GM12878 (cell line): ENCODE data around the gene ZSWIM2. TPM values are rescaled to one million over a fixed set of nuclear protein-coding genes. Genes with fewer than 3 reads are reported as not detected.

ENCODE experiments used
- ATAC-seq: fragments of 200-7000 bp; cut with Tn5 transposase; 3 replicates; pipeline ENCODE4 v1.9.1; 2020; ENCODE audit warnings: mild to moderate bottlenecking, moderate library complexity
- BruUV-seq: library from RNA; stranded (reverse); fragments of 400-500 nt; replicated peaks from 2 replicates; lab custom pipeline; 2021; lab: Mats Ljungman, UMichigan
- CTCF ChIA-PET: fragments of 300-600 bp; sonication (Branson Sonifier 250); formaldehyde crosslinking; extraction: SDS; loops from one replicate; lab custom pipeline; 2021; ENCODE audit warnings: inconsistent platforms; lab: Yijun Ruan, JAX
- POLR2A ChIA-PET: fragments of 350-600 bp; formaldehyde crosslinking; extraction: SDS; loops from one replicate; lab custom pipeline; 2021; ENCODE audit warnings: inconsistent platforms; lab: Charles Lee
- RAD21 ChIA-PET: fragments of 300-600 bp; sonication (Branson Sonifier 250); formaldehyde crosslinking; loops from one replicate; lab custom pipeline; 2023; ENCODE audit warnings: antibody characterized with exemption; ENCODE audit not compliant: unreplicated experiment; lab: Charles Lee
- SMC1A ChIA-PET: fragments of 300-600 bp; sonication (Branson Sonifier 250); formaldehyde crosslinking; loops from one replicate; lab custom pipeline; 2023; ENCODE audit not compliant: unreplicated experiment, uncharacterized antibody; lab: Charles Lee
- DNase-seq: peaks from one replicate; pipeline ENCODE4 v3.0.0-alpha.2; 2011; ENCODE audit warnings: low read depth, low spot score
- FAIRE-seq: peaks from 3 replicates; lab custom pipeline; 2011; peaks lifted over from hg19 to GRCh38; lab: Jason Lieb, UNC
- H2AFZ ChIP-seq: 2 replicates; pipeline ENCODE4 v1.6.0; 2011; ENCODE audit warnings: low read depth, low read length, control low read depth; ENCODE audit not compliant: control insufficient read depth
- H3K27ac ChIP-seq: 2 replicates; pipeline ENCODE4 v1.5.1; 2011; ENCODE audit warnings: control low read depth; ENCODE audit not compliant: control insufficient read depth, insufficient read depth
- H3K27me3 ChIP-seq, 2 experiments: replicated peaks in 1 of 2; 2 replicates each; pipeline versions ENCODE4 v1.6.0 to v1.6.1; 2011; ENCODE audit warnings: low read length in 1 of 2; ENCODE audit not compliant: control insufficient read depth in 2 of 2, insufficient read depth in 2 of 2
- H3K36me3 ChIP-seq, 2 experiments: 2 replicates each; pipeline ENCODE4 v1.5.1; 2011; ENCODE audit warnings: low read length in 1 of 2; ENCODE audit not compliant: control insufficient read depth in 2 of 2, insufficient read depth in 2 of 2
- H3K4me1 ChIP-seq: 2 replicates; pipeline ENCODE4 v1.6.1; 2011; ENCODE audit warnings: mild to moderate bottlenecking, low read length, moderate library complexity, mixed read lengths; ENCODE audit not compliant: control insufficient read depth, insufficient read depth
- H3K4me2 ChIP-seq: 2 replicates; pipeline ENCODE4 v1.6.0; 2011; ENCODE audit warnings: control low read depth; ENCODE audit not compliant: control insufficient read depth, insufficient read depth
- H3K4me3 ChIP-seq: fragments of 200-600 bp; sonication (generic); 2 replicates; pipeline ENCODE4 v1.5.1; 2016
- H3K79me2 ChIP-seq: 2 replicates; pipeline ENCODE4 v1.6.0; 2011; ENCODE audit warnings: low read length; ENCODE audit not compliant: control insufficient read depth, insufficient read depth
- H3K9ac ChIP-seq: 2 replicates; pipeline ENCODE4 v1.8.0; 2011; ENCODE audit warnings: low read length, control low read depth, mixed read lengths; ENCODE audit not compliant: control insufficient read depth, insufficient read depth
- H3K9me3 ChIP-seq: replicated peaks from 3 replicates; pipeline ENCODE4 v1.5.1; 2011; ENCODE audit warnings: mild to moderate bottlenecking, low read length; ENCODE audit not compliant: control insufficient read depth, insufficient read depth
- H4K20me1 ChIP-seq: 2 replicates; pipeline ENCODE4 v1.6.0; 2011; ENCODE audit not compliant: control insufficient read depth, insufficient read depth
- EP300 ChIP-seq, 2 experiments: fragments of 150-350 bp in 1 of 2; IDR thresholded peaks; 2 replicates each; pipeline ENCODE4 v1.6.1; 2011 to 2012; ENCODE audit warnings: low read depth in 2 of 2, low read length in 2 of 2, borderline replicate concordance in 1 of 2, improper control_type of control experiment in 1 of 2, inconsistent platforms in 1 of 2; ENCODE audit not compliant: control insufficient read depth in 1 of 2
- FOXM1 ChIP-seq: IDR thresholded peaks from 2 replicates; pipeline ENCODE4 v1.6.1; 2012; ENCODE audit warnings: low read depth, mild to moderate bottlenecking, inconsistent platforms, low read length, moderate library complexity
- IKZF1 ChIP-seq: fragments of 450-650 bp; conservative IDR thresholded peaks from 2 replicates; pipeline ENCODE4 v1.6.1; 2017; ENCODE audit warnings: antibody characterized with exemption, mild to moderate bottlenecking
- JUND ChIP-seq: IDR thresholded peaks from 2 replicates; pipeline ENCODE4 v1.6.1; 2012; ENCODE audit warnings: low read depth, mild to moderate bottlenecking, low read length, improper control_type of control experiment, moderate library complexity
- NR2C1 ChIP-seq: fragments of 450-650 bp; IDR thresholded peaks from 2 replicates; pipeline ENCODE4 v1.6.1; 2017; ENCODE audit warnings: antibody characterized with exemption, mild to moderate bottlenecking, moderate library complexity
- NRF1 ChIP-seq: conservative IDR thresholded peaks from 2 replicates; pipeline ENCODE4 v1.6.1; 2011; ENCODE audit warnings: mild to moderate bottlenecking, low read depth, low read length, improper control_type of control experiment
- RBBP5 ChIP-seq: fragments of 200-600 bp; sonication (generic); conservative IDR thresholded peaks from 2 replicates; pipeline ENCODE4 v1.6.1; 2016
- SPI1 ChIP-seq: IDR thresholded peaks from 2 replicates; pipeline ENCODE4 v1.6.1; 2011; ENCODE audit warnings: low read depth, mild to moderate bottlenecking, low read length, moderate library complexity, borderline replicate concordance; ENCODE audit not compliant: insufficient read depth
- WGBS: methylation state at CpG from one replicate; pipeline ENCODE4 v1.1.6; 2016; ENCODE audit warnings: low lambda C conversion rate; ENCODE audit not compliant: insufficient replicate concordance, insufficient coverage; ENCODE audit errors: missing lambda C conversion rate; 5-methylcytosine and 5-hydroxymethylcytosine counted together
- in situ Hi-C: fragments of 300-500 bp; cut with MboI; formaldehyde crosslinking; loops from 9 replicates; pipeline ENCODE4 v1.14.3; 2018; ENCODE audit warnings: mixed read lengths
- intact Hi-C: fragments of 100-400 bp; cut with micrococcal nuclease; formaldehyde crosslinking; loops from one replicate; pipeline ENCODE4 v1.14.2; 2022; ENCODE audit not compliant: unreplicated experiment
- polyA plus RNA-seq, 11 experiments: library from polyadenylated mRNA; depleted of rRNA in 4 of 11; unstranded in 6 of 11; stranded (reverse) in 5 of 11; fragments of >200 nt; fragmentation: Nextera tagmentation in 4 of 11; fragmentation: Illumina TruSeq in 1 of 11; extraction: Ambion mirVana in 4 of 11; extraction: Trizol in 1 of 11; gene quantifications; 1 replicate in 1 of 11; 2 replicates in 10 of 11; pipeline versions ENCODE4 v1.2.1 to v1.2.3, GENCODE V29; 2011 to 2016; ENCODE audit warnings: inconsistent platforms in 2 of 11, missing spikeins in 2 of 11, low read depth in 1 of 11
- total RNA-seq, 4 experiments: library from RNA; depleted of rRNA in 3 of 4; stranded (reverse); fragments of >200 nt in 3 of 4; fragmentation: Illumina TruSeq in 1 of 4; extraction: Trizol in 1 of 4; gene quantifications; 2 replicates each; pipeline versions ENCODE4 v1.2.1 to v1.2.3, GENCODE V29; 2013 to 2021
- TF ChIP-seq, protein P1 (sequence below): fragments of 450-650 bp; IDR thresholded peaks from 2 replicates; pipeline ENCODE4 v1.6.1; 2017; ENCODE audit warnings: mild to moderate bottlenecking, low read depth, inconsistent platforms; ENCODE audit not compliant: poor library complexity, severe bottlenecking
- TF ChIP-seq, protein P2 (sequence below): fragments of 450-650 bp; IDR thresholded peaks from 2 replicates; pipeline ENCODE4 v1.6.1; 2017; ENCODE audit warnings: mild to moderate bottlenecking, moderate library complexity
- TF ChIP-seq, protein P3 (sequence below): IDR thresholded peaks from 2 replicates; pipeline ENCODE4 v1.6.1; 2012; ENCODE audit warnings: low read length, inconsistent platforms

Gene ZSWIM2
- total and polyA plus RNA-seq, 10 of the 15 experiments (the other 5 are each of a cell fraction or from before 2014, with no cell fraction given), result not detected

DNA sequence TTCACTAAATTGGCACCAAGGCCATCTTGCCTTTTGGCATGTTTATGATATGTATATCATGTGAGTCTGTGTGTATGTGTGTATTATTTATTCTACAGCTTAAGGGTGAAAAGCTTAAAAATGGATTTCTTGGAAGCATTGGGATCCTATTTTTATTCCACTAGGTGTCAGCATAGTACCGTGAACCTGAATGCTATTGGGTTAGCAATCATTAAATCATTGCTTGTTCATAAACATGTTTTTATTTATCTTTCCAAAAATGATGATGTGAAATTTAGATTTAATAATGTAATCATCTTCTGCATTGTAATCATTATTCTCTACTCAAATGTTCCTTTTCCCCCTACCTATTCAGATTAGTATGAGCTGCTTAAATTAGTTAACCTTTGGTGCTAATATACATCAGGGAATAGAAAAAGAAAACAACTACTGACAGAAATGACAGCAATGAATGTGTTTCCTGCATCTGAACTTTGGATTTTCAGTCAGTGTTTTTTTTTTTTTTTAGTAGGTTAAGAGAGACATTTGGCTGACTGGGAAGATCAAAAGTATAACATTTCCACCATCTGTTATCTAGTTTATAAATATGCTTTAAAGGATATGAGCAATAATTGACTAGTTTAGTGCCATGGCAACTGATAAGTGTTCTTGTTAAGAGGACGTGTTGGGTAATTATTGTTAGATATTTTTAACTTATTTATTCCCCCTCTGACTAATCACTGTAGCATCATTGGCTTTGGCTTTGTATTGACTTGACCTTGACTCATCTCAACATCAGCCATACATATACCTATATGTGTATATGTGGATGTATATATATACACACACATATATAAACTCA, 14.1 kb upstream of the ZSWIM2 start:
- no peak overlapping the region for H2AFZ ChIP-seq
- intact Hi-C loops (loop anchor here (1.0 to 5.0 kb wide), 6 partner anchors 39 to 1649 kb away; no protein-coding TSS in a partner anchor), in situ Hi-C loops (loop anchor here (5.0 to 25.0 kb wide), 2 partner anchors 584 to 974 kb away; partner anchors contain the start of gene CALCRL)
- no peaks in the 10 kb centered on the region for H3K9me3 ChIP-seq
- H3K27ac ChIP-seq, result no peak overlapping the region
- H3K9ac ChIP-seq, result no peak overlapping the region
- RAD21 ChIA-PET, result interaction anchor here (0.7 to 5.9 kb wide), 44 partner anchors 8 to 981 kb away, joined by 3 to 97 read pairs (median 4); partner anchors contain the start of gene CALCRL
- no peak overlapping the region for H3K4me3 ChIP-seq
- no peaks in the 10 kb centered on the region for H3K79me2 ChIP-seq
- WGBS, result 0% methylated on average over 2 of the region's 2 CpGs
- SMC1A ChIA-PET, result interaction anchor here (0.5 to 3.3 kb wide), 45 partner anchors 8 to 717 kb away, joined by 3 to 58 read pairs (median 5); partner anchors contain the start of gene CALCRL
- H3K4me2 ChIP-seq, result no peak overlapping the region
- H4K20me1 ChIP-seq, result no peaks in the 10 kb centered on the region
- H3K4me1 ChIP-seq, result no peaks in the 10 kb centered on the region
- no peak for FAIRE-seq
- POLR2A ChIA-PET, result interaction anchor here (1.1 kb wide), 1 partner anchor 585 kb away, joined by 6 read pairs; the partner anchor contains the start of gene CALCRL
- CTCF ChIA-PET, result interaction anchor here (0.6 to 7.6 kb wide), 50 partner anchors 9 to 982 kb away, joined by 3 to 103 read pairs (median 4); partner anchors contain the start of genes CALCRL and ZSWIM2
- H3K27me3 ChIP-seq, result no peaks in the 10 kb centered on the region
- no TSS peak for BruUV-seq
- H3K36me3 ChIP-seq, result no peaks in the 10 kb centered on the region
- no peak for DNase-seq
- peak; percentile 79 for ATAC-seq
- no peak for TF ChIP-seq IKZF1
- TF ChIP-seq SPI1, result no peak
- TF ChIP-seq EP300 (IDR thresholded peaks at IDR 0.05; ENCODE audit: borderline replicate concordance in 1 of 2, control insufficient read depth in 1 of 2, low read depth in 2 of 2, low read length in 2 of 2), result no peak
- no peak for TF ChIP-seq FOXM1
- TF ChIP-seq, protein P1, sequence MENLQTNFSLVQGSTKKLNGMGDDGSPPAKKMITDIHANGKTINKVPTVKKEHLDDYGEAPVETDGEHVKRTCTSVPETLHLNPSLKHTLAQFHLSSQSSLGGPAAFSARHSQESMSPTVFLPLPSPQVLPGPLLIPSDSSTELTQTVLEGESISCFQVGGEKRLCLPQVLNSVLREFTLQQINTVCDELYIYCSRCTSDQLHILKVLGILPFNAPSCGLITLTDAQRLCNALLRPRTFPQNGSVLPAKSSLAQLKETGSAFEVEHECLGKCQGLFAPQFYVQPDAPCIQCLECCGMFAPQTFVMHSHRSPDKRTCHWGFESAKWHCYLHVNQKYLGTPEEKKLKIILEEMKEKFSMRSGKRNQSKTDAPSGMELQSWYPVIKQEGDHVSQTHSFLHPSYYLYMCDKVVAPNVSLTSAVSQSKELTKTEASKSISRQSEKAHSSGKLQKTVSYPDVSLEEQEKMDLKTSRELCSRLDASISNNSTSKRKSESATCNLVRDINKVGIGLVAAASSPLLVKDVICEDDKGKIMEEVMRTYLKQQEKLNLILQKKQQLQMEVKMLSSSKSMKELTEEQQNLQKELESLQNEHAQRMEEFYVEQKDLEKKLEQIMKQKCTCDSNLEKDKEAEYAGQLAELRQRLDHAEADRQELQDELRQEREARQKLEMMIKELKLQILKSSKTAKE, result peak; percentile 40
- no peak for TF ChIP-seq RBBP5
- no peak for TF ChIP-seq JUND
- TF ChIP-seq, protein P2, sequence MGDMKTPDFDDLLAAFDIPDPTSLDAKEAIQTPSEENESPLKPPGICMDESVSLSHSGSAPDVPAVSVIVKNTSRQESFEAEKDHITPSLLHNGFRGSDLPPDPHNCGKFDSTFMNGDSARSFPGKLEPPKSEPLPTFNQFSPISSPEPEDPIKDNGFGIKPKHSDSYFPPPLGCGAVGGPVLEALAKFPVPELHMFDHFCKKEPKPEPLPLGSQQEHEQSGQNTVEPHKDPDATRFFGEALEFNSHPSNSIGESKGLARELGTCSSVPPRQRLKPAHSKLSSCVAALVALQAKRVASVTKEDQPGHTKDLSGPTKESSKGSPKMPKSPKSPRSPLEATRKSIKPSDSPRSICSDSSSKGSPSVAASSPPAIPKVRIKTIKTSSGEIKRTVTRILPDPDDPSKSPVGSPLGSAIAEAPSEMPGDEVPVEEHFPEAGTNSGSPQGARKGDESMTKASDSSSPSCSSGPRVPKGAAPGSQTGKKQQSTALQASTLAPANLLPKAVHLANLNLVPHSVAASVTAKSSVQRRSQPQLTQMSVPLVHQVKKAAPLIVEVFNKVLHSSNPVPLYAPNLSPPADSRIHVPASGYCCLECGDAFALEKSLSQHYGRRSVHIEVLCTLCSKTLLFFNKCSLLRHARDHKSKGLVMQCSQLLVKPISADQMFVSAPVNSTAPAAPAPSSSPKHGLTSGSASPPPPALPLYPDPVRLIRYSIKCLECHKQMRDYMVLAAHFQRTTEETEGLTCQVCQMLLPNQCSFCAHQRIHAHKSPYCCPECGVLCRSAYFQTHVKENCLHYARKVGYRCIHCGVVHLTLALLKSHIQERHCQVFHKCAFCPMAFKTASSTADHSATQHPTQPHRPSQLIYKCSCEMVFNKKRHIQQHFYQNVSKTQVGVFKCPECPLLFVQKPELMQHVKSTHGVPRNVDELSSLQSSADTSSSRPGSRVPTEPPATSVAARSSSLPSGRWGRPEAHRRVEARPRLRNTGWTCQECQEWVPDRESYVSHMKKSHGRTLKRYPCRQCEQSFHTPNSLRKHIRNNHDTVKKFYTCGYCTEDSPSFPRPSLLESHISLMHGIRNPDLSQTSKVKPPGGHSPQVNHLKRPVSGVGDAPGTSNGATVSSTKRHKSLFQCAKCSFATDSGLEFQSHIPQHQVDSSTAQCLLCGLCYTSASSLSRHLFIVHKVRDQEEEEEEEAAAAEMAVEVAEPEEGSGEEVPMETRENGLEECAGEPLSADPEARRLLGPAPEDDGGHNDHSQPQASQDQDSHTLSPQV, result 0 out of 2 replicates have a peak, but pooled peaks have one; percentile 54
- no peak for TF ChIP-seq NR2C1
- no peak for TF ChIP-seq NRF1
- TF ChIP-seq, protein P3, sequence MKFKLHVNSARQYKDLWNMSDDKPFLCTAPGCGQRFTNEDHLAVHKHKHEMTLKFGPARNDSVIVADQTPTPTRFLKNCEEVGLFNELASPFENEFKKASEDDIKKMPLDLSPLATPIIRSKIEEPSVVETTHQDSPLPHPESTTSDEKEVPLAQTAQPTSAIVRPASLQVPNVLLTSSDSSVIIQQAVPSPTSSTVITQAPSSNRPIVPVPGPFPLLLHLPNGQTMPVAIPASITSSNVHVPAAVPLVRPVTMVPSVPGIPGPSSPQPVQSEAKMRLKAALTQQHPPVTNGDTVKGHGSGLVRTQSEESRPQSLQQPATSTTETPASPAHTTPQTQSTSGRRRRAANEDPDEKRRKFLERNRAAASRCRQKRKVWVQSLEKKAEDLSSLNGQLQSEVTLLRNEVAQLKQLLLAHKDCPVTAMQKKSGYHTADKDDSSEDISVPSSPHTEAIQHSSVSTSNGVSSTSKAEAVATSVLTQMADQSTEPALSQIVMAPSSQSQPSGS, result peak; percentile 29; the same call in 1 of the 2 replicates
